Psoas muscle (tissue), 8 donors: ENCODE results near the gene RAD51. TPM values are rescaled to one million over a fixed set of nuclear protein-coding genes. Genes with fewer than 3 reads are reported as not detected.

Source experiments
- ATAC-seq, 4 donors: fragments of 200-7000 bp; cut with Tn5 transposase; one replicate each; pipeline ENCODE4 v1.9.1; 2020; ENCODE audit warnings: moderate library complexity in 3 of 4, mild to moderate bottlenecking in 2 of 4
- DNase-seq, 2 donors: peaks; one replicate each; pipeline ENCODE4 v3.0.0-alpha.2; 2020
- H3K27ac ChIP-seq: fragments of 200-600 bp; one replicate; pipeline ENCODE4 v1.8.0; 2022
- H3K27me3 ChIP-seq, 3 donors: fragments of 200-600 bp in 1 of 3; one replicate each; pipeline versions ENCODE4 v1.6.1 to v1.8.0; 2013 to 2022; ENCODE audit warnings: low read length in 2 of 3, mild to moderate bottlenecking in 2 of 3, moderate library complexity in 1 of 3; ENCODE audit not compliant: insufficient read depth in 3 of 3
- H3K36me3 ChIP-seq, 2 donors: fragments of 200-600 bp in 1 of 2; one replicate each; pipeline versions ENCODE4 v1.6.1 to v1.8.0; 2013 to 2022; ENCODE audit warnings: low read depth in 1 of 2, mild to moderate bottlenecking in 1 of 2, moderate library complexity in 1 of 2; ENCODE audit not compliant: insufficient read depth in 1 of 2
- H3K4me1 ChIP-seq: fragments of 200-600 bp; one replicate; pipeline ENCODE4 v1.8.0; 2022
- H3K4me3 ChIP-seq: fragments of 200-600 bp; one replicate; pipeline ENCODE4 v1.8.0; 2022; ENCODE audit warnings: mild to moderate bottlenecking
- H3K9me3 ChIP-seq: fragments of 200-600 bp; one replicate; pipeline ENCODE4 v1.8.0; 2022
- CTCF ChIP-seq: fragments of 200-600 bp; IDR thresholded peaks from one replicate; pipeline ENCODE4 v1.8.0; 2022; ENCODE audit warnings: antibody characterized with exemption
- WGBS, 3 donors: extraction: QIAGEN DNeasy Blood & Tissue Kit; methylation state at CpG; one replicate each; pipeline versions ENCODE4 v1.1.6 to v1.1.7; 2013; 5-methylcytosine and 5-hydroxymethylcytosine counted together
- intact Hi-C, 2 donors: fragments of 100-400 bp; cut with DNase I; formaldehyde crosslinking; loops; one replicate each; pipeline versions ENCODE4 v1.11.0 to v1.14.2; 2022
- polyA plus RNA-seq, 3 donors: library from polyadenylated mRNA; stranded (reverse); fragments of 200-250 nt; gene quantifications; one replicate each; pipeline ENCODE4 v1.2.3, GENCODE V29; 2013
- total RNA-seq, 4 donors: library from RNA; stranded (reverse); fragmentation: NEBNext Ultra II Directional in 2 of 4; extraction: Animal tissue kit (Norgen Biotek cat#: 25700) in 2 of 4; gene quantifications; one replicate each; pipeline versions ENCODE4 v1.2.1 to v1.2.4, GENCODE V29; 2021 to 2023
- donor health status: healthy with polysubstance abuse.
- donor health status: DM: no; HTN: no; CAD: no; lungs with moderate emphysema.
- donor health status: Bipolar disorder and iron deficiency.
- donor health status: healthy.
- donor health status: DM: yes; HTN: yes; CAD: no.
- donor health status: DM: no; HTN: no; CAD: no.
- donor health status: DM: no; HTN: no; CAD: no.
- donor health status: DM: yes; HTN: yes; CAD: no.

Gene RAD51
- total and polyA plus RNA-seq, 7 donors, result 0.29 to 1.5 (median 0.58) TPM

GRCh38 chr15:40775740-40776536, 81.0 kb downstream of the RAD51 start:
- TF ChIP-seq CTCF, result no peak
- WGBS, 3 donors, result 93 to 97% (median 96%) methylated on average over 14 of the region's 14 CpGs

GRCh38 chr15:40776537-40777141, 81.7 kb downstream of the RAD51 start:
- no peak for TF ChIP-seq CTCF
- Histone ChIP-seq H3K36me3 (peaks cover 15 to 81% of the 10 kb centered on the region in 2 donors), H3K4me3 (no peak overlapping the region), H3K27me3 (no peaks in the 10 kb centered on the region), H3K9me3 (no peaks in the 10 kb centered on the region), H3K4me1 (peaks cover 8% of the 10 kb centered on the region), H3K27ac (peak overlapping the region; percentile 33)
- intact Hi-C loops, result loop anchor here in 1 of 2 donors (2.0 kb wide), 1 partner anchor 104 kb away; no protein-coding TSS in a partner anchor
- peak; percentile 89 to 97 (median 94) for ATAC-seq
- 48 to 69% (median 52%) methylated on average over 10 to 11 of the region's 11 CpGs for WGBS, 3 donors
- peak; percentile 52 to 73 for DNase-seq

More at GRCh38 chr15:40775740-40776536, 81.0 kb downstream of the RAD51 start:
- H3K27ac ChIP-seq, result peak overlapping the region; percentile 33
- H3K4me3 ChIP-seq, result no peak overlapping the region
- no peaks in the 10 kb centered on the region for H3K9me3 ChIP-seq
- H3K36me3 ChIP-seq, result peaks cover 15 to 86% of the 10 kb centered on the region in 2 donors
- intact Hi-C loops, result loop anchor here in 1 of 2 donors (2.0 kb wide), 1 partner anchor 103 kb away; no protein-coding TSS in a partner anchor
- H3K4me1 ChIP-seq, result peaks cover 8% of the 10 kb centered on the region
- no peaks in the 10 kb centered on the region for H3K27me3 ChIP-seq
- DNase-seq (peak in 1 of 2 donors; percentile 31), ATAC-seq (no peak)

Other genes starting within 250 kb of the RAD51 start
- 1 to 10 TPM; 3.8 to 5.3 (median 4.2) TPM for gene CHST14, start 224.2 kb upstream of the RAD51 start, total RNA-seq
- gene CHST14, start 224.2 kb upstream of the RAD51 start, polyA plus RNA-seq, result 1 to 10 TPM; 2.5 to 4.5 (median 2.8) TPM
- 10 to 100 TPM in 3 of 4 donors, 1 to 10 TPM in 1; 9.3 to 23.6 (median 19.8) TPM for gene CCDC32, start 130.1 kb upstream of the RAD51 start, total RNA-seq
- gene CCDC32, start 130.1 kb upstream of the RAD51 start, polyA plus RNA-seq, result 10 to 100 TPM; 24.8 to 54.9 (median 38.5) TPM
- gene RPUSD2, start 125.9 kb upstream of the RAD51 start, total RNA-seq, result 10 to 100 TPM in 3 of 4 donors, 1 to 10 TPM in 1; 8.7 to 12.5 (median 11.0) TPM
- 10 to 100 TPM in 2 of 3 donors, 1 to 10 TPM in 1; 9.4 to 10.9 (median 10.3) TPM for gene RPUSD2, start 125.9 kb upstream of the RAD51 start, polyA plus RNA-seq
- gene KNL1, start 100.9 kb upstream of the RAD51 start, total RNA-seq, result under 1 TPM in 3 of 4 donors, not detected in 1; 0.04 to 0.50 (median 0.49) TPM
- under 1 TPM in 2 of 3 donors, not detected in 1; 0.03 to 0.18 TPM for gene KNL1, start 100.9 kb upstream of the RAD51 start, polyA plus RNA-seq
- gene RMDN3, start 60.1 kb downstream of the RAD51 start, total RNA-seq, result 10 to 100 TPM; 17.1 to 20.1 (median 18.6) TPM
- 10 to 100 TPM; 11.1 to 30.9 (median 20.2) TPM for gene RMDN3, start 60.1 kb downstream of the RAD51 start, polyA plus RNA-seq
- 1 to 10 TPM; 1.5 to 4.9 (median 2.9) TPM for gene GCHFR, start 68.9 kb downstream of the RAD51 start, total RNA-seq
- 1 to 10 TPM; 4.3 to 6.7 (median 5.0) TPM for gene GCHFR, start 68.9 kb downstream of the RAD51 start, polyA plus RNA-seq
- gene C15orf62, start 74.8 kb downstream of the RAD51 start, total RNA-seq, result not detected
- gene C15orf62, start 74.8 kb downstream of the RAD51 start, polyA plus RNA-seq, result under 1 TPM; 0.05 to 0.19 (median 0.07) TPM
- gene ZFYVE19, start 111.9 kb downstream of the RAD51 start, total RNA-seq, result 10 to 100 TPM in 2 of 4 donors, 1 to 10 TPM in 2; 9.1 to 12.4 (median 10.8) TPM
- gene ZFYVE19, start 111.9 kb downstream of the RAD51 start, polyA plus RNA-seq, result 10 to 100 TPM; 16.9 to 31.5 (median 25.4) TPM
- gene DNAJC17, start 112.3 kb downstream of the RAD51 start, total RNA-seq, result 10 to 100 TPM in 3 of 4 donors, 1 to 10 TPM in 1; 8.9 to 18.5 (median 13.0) TPM
- gene DNAJC17, start 112.3 kb downstream of the RAD51 start, polyA plus RNA-seq, result 10 to 100 TPM; 16.6 to 32.4 (median 32.0) TPM
- gene PPP1R14D, start 133.5 kb downstream of the RAD51 start, total RNA-seq, result not detected
- gene PPP1R14D, start 133.5 kb downstream of the RAD51 start, polyA plus RNA-seq, result not detected
- under 1 TPM; 0.19 to 0.54 (median 0.24) TPM for gene SPINT1, start 148.9 kb downstream of the RAD51 start, total RNA-seq
- under 1 TPM; 0.03 to 0.19 (median 0.17) TPM for gene SPINT1, start 148.9 kb downstream of the RAD51 start, polyA plus RNA-seq
- gene RHOV, start 179.1 kb downstream of the RAD51 start, total RNA-seq, result not detected
- under 1 TPM in 2 of 3 donors, not detected in 1; 0.10 to 0.23 TPM for gene RHOV, start 179.1 kb downstream of the RAD51 start, polyA plus RNA-seq
- gene VPS18, start 199.3 kb downstream of the RAD51 start, total RNA-seq, result 10 to 100 TPM in 3 of 4 donors, 1 to 10 TPM in 1; 8.1 to 20.5 (median 16.3) TPM
- gene VPS18, start 199.3 kb downstream of the RAD51 start, polyA plus RNA-seq, result 10 to 100 TPM in 2 of 3 donors, 1 to 10 TPM in 1; 8.4 to 16.9 (median 12.3) TPM
- 10 to 100 TPM in 1 of 4 donors, 1 to 10 TPM in 3; 7.2 to 13.1 (median 9.2) TPM for gene DLL4, start 234.2 kb downstream of the RAD51 start, total RNA-seq
- gene DLL4, start 234.2 kb downstream of the RAD51 start, polyA plus RNA-seq, result 1 to 10 TPM; 4.0 to 6.1 (median 6.0) TPM